ENCODE measurements around the gene GAA. TPM values are rescaled to one million over a fixed set of nuclear protein-coding genes. Genes with fewer than 3 reads are reported as not detected.
A peak's percentile ranks its signal among the peaks of the same experiment; 100 is the strongest.
"Not testable (repeated sequence)": the region's sequence is repeated elsewhere in the genome, so short reads cannot be mapped to it uniquely, and the experiment has no call there.

Gene GAA
- polyA plus RNA-seq, 6 donors from 2014 or later, result 6.5 to 18.2 (median 14.5) TPM

DNA sequence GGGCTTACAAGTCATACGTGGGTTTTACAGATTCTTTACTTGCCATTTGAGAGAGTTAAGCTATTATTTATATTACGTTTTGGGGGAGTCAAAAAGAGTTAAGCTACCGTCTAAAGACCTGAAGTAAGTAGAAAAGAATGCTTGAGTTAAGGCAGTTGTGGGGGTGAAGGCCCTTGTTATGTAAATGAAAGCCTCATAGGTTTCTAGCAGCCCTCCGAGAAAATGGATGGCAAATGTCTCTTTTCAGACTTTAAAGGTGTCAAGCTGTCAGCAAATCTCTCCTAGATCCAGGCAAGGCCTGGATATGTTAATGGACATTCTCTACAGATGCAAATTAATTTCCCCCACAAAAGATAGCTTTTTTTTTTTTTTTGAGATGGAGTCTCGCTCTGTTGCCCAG is 52.8 kb downstream of the GAA start:
- Mint-ChIP-seq H3K9me3 (peaks cover 0 to 21% (median 5%) of the 10 kb centered on the region in 7 donors), H3K4me3 (no peak overlapping the region), H3K27ac (no peak overlapping the region), H3K36me3 (peaks cover 0 to 7% of the 10 kb centered on the region in 2 donors), H3K4me1 (peaks cover 0 to 19% (median 0%) of the 10 kb centered on the region in 3 donors), H3K27me3 (peaks cover 0 to under 1% (median 0%) of the 10 kb centered on the region in 3 donors)
- ATAC-seq (ENCODE audit: low read depth in 2 of 2) (no peak), DNase-seq (no peak)

DNA sequence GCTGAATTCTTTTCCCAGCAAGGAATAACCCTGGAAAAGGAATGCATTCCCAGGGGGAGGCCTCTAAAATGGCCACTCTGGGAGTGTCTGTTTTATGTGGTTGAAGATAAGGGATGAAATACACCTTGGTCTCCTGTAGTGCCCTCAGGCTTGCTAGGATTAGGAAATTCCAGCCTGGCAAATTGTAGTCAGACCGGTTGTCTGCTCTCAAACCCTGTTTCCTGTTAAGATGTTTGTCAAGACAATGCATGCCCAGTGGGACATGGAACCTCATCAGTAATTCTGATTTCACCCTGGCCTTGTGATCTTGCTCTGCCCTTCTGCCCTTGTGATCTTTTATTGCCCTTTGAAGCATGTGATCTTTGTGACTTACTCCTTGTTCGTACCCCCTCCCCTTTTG is 54.2 kb downstream of the GAA start:
- not testable (repeated sequence) for DNase-seq; ATAC-seq (ENCODE audit: low read depth in 2 of 2); H3K27me3 Mint-ChIP-seq; H3K4me3 Mint-ChIP-seq; H3K36me3 Mint-ChIP-seq
- peaks cover 0 to 16% (median 2%) of the 10 kb centered on the region in 3 donors for H3K4me1 Mint-ChIP-seq
- H3K9me3 Mint-ChIP-seq, result peaks cover 0 to 21% (median 5%) of the 10 kb centered on the region in 7 donors
- H3K27ac Mint-ChIP-seq, result peak overlapping the region in 1 of 6 donors; percentile 60

DNA sequence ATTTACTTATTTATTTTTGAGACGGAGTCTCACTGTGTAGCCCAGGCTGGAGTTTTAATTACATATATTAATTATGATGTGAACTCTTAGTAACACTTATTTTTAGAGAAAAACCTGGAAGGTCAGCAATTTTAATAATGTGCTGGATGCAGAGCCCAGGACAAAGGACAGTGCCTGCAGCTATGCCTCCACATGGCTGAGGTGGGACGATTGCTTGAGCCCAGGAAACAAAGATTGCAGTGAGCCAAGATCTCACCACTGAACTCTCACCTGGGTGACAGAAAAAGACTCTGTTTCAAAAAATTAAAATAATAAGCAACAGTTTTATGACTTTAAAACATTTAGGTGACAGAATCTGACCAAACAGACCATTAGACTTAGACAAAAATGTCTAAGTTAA is 57.5 kb downstream of the GAA start:
- ATAC-seq (ENCODE audit: low read depth in 2 of 2), result no peak
- no peak for DNase-seq
- H3K27ac Mint-ChIP-seq, result no peak overlapping the region
- H3K4me3 Mint-ChIP-seq, result no peak overlapping the region
- H3K36me3 Mint-ChIP-seq, result peaks cover 0 to 7% of the 10 kb centered on the region in 2 donors
- peaks cover 0 to 21% (median 5%) of the 10 kb centered on the region in 7 donors for H3K9me3 Mint-ChIP-seq
- peaks cover 0 to 4% (median 4%) of the 10 kb centered on the region in 3 donors for H3K4me1 Mint-ChIP-seq
- peaks cover 0 to 10% (median 10%) of the 10 kb centered on the region in 3 donors for H3K27me3 Mint-ChIP-seq

DNA sequence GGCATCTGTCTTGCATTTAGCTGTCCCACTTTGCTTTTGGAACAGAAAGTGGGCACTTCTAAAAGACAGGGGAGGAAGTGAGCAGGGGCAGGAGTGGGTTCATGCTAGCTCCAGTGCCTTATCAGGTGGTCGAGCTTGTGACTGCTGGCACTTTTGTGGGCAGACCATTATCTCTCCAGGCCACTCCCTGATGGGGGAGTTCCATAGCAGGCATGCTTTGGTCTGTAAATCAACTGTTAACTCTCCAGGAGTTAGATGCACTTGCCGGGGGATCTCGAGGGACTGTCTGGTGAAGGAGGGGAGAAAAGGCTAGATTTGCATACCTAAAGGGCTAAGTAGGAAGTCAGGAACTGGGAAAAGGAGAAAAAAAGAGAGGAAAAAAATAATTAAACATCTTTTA is 59.2 kb downstream of the GAA start:
- no peak for DNase-seq
- peaks cover 0 to 7% of the 10 kb centered on the region in 2 donors for H3K36me3 Mint-ChIP-seq
- peak overlapping the region in 1 of 8 donors; percentile 7 for H3K4me3 Mint-ChIP-seq
- peak in 1 of 2 donors; percentile 14 for ATAC-seq (ENCODE audit: low read depth in 2 of 2)
- H3K27me3 Mint-ChIP-seq, result peaks cover 0 to 15% (median 10%) of the 10 kb centered on the region in 3 donors
- peaks cover 0 to 14% (median 5%) of the 10 kb centered on the region in 7 donors for H3K9me3 Mint-ChIP-seq
- H3K4me1 Mint-ChIP-seq, result peaks cover 0 to 4% (median 4%) of the 10 kb centered on the region in 3 donors
- H3K27ac Mint-ChIP-seq, result peak overlapping the region in 1 of 6 donors; percentile 31

DNA sequence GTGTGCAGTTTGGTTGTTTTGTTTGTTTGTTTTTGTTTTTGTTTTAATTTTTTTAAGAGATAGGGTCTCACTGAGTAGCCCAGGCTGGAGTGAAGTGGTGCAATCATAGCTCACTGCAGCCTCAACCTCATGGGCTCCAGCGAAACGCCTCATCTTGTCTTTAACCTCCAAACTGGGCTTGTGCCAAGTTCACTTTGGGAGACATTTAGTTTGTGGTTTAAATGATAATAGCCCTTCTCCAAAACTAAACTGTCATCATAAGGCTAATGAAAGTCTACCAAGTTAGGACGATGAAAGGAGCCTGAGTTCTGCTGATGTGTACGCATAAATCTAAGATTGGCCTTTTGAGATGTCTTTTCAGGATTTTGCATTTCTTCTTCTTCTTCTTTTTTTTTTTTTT is 62.0 kb downstream of the GAA start:
- Mint-ChIP-seq H3K4me3 (no peak overlapping the region), H3K27ac (peak overlapping the region in 1 of 6 donors; percentile 72), H3K36me3 (no peaks in the 10 kb centered on the region), H3K9me3 (no peaks in the 10 kb centered on the region), H3K4me1 (peaks cover 0 to 4% (median 4%) of the 10 kb centered on the region in 3 donors), H3K27me3 (peaks cover 0 to 15% (median 10%) of the 10 kb centered on the region in 3 donors)
- DNase-seq (no peak), ATAC-seq (ENCODE audit: low read depth in 2 of 2) (no peak)

DNA sequence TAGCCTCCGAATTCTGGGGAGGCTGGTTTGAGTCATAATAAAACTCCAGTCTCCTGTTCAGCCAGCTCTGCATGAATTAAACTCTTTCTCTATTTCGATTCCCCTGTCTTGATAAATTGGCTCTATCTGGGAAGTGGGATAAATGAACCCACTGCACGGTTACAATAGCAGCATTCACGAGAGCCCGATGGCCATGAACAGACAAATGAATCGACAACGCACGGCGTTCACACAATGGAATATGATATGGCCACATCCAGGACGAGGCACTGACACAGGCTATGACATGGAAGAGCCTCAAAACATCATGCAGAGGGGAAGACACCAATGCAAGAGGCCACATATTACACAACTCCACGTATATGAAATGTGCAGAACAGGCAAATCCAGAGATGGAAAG is 62.8 kb downstream of the GAA start:
- DNase-seq (no peak), ATAC-seq (ENCODE audit: low read depth in 2 of 2) (no peak)
- H3K4me3 Mint-ChIP-seq, result no peak overlapping the region
- no peak overlapping the region for H3K27ac Mint-ChIP-seq
- H3K36me3 Mint-ChIP-seq, result peaks cover 0 to 4% of the 10 kb centered on the region in 2 donors
- H3K4me1 Mint-ChIP-seq, result peaks cover 0 to 4% (median 4%) of the 10 kb centered on the region in 3 donors
- peaks cover 0 to 21% (median 10%) of the 10 kb centered on the region in 3 donors for H3K27me3 Mint-ChIP-seq
- H3K9me3 Mint-ChIP-seq, result peaks cover 0 to 5% (median 0%) of the 10 kb centered on the region in 7 donors

DNA sequence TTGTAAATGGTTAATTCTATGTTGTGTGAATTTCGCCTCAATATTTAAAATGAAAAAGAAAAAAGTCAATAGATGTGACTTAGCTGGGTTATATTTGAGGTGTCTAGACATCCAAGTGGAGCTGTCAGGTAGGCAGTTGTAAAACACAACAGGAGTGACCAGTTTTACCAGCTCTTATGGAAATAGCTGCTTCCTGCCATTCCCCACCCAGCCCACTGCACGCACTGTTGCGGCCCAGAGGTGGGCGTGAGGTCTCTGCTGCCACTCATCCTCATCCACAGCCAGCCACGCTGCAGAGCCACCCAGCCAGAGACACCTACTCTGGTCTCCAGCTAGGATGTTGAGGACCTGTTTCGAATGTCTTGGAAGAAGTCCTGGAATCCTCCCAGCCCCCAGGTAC is 65.1 kb downstream of the GAA start:
- Mint-ChIP-seq H3K27me3 (peaks cover 0 to 14% (median 0%) of the 10 kb centered on the region in 3 donors), H3K36me3 (peaks cover 0 to 4% of the 10 kb centered on the region in 2 donors), H3K4me3 (no peak overlapping the region), H3K4me1 (no peaks in the 10 kb centered on the region), H3K9me3 (peaks cover 0 to 5% (median 0%) of the 10 kb centered on the region in 7 donors), H3K27ac (no peak overlapping the region)
- DNase-seq (no peak), ATAC-seq (ENCODE audit: low read depth in 2 of 2) (no peak)

DNA sequence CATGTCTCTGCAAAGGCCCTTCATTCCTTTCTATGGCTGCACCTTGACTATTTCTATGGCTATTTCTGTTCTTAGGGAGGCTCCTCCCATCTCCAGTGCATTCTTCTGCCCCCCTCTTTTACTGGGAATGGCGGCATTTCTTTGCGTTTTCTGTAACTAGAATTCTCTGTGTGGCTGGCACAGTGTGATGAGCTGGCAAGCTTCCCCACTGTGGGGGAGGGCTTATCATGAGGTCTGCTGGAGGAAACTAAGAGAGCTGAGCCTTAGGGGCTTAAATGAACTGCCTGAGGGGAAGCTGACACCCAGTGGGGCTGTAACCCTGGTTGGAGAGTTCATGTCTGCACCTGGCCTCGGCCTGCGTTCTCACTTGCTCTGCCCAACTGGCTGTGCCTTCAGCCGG is 67.0 kb downstream of the GAA start:
- ATAC-seq (ENCODE audit: low read depth in 2 of 2) (no peak), DNase-seq (no peak)
- peaks cover 0 to 4% of the 10 kb centered on the region in 2 donors for H3K36me3 Mint-ChIP-seq
- H3K9me3 Mint-ChIP-seq, result peaks cover 0 to 5% (median 0%) of the 10 kb centered on the region in 7 donors
- peaks cover 0 to 14% (median 5%) of the 10 kb centered on the region in 3 donors for H3K27me3 Mint-ChIP-seq
- H3K27ac Mint-ChIP-seq, result no peak overlapping the region
- H3K4me1 Mint-ChIP-seq, result no peaks in the 10 kb centered on the region
- peak overlapping the region in 1 of 8 donors; percentile 44 for H3K4me3 Mint-ChIP-seq

DNA sequence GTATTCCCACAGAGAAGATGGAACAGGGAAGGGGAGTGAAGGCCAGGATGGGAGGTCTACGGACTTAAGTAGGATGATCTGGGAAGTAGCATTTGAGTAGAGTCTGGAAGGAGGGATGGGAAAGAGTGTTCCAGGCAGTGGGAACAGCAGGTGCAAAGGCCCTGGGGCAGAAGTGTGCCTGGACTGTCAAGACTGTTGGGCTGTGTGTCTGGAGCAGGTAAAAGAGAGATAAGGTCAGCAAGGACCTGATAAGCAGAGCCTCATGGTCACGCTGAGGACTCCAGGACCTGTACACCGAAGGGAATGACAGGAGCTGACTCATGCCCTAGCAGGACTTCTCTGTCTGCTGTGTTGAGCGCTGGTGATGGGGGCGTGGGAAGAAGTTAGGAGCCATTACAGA is 67.7 kb downstream of the GAA start:
- no peak for ATAC-seq (ENCODE audit: low read depth in 2 of 2)
- no peaks in the 10 kb centered on the region for H3K4me1 Mint-ChIP-seq
- peak overlapping the region in 1 of 6 donors; percentile 89 for H3K27ac Mint-ChIP-seq
- H3K9me3 Mint-ChIP-seq, result peaks cover 0 to 5% (median 0%) of the 10 kb centered on the region in 7 donors
- DNase-seq, result no peak
- peaks cover 0 to 4% of the 10 kb centered on the region in 2 donors for H3K36me3 Mint-ChIP-seq
- no peak overlapping the region for H3K4me3 Mint-ChIP-seq
- peaks cover 0 to 12% (median 5%) of the 10 kb centered on the region in 3 donors for H3K27me3 Mint-ChIP-seq

Other genes with a start within 250 kb of the GAA start
- 1 to 10 TPM in 3 of 6 donors, under 1 TPM in 2, not detected in 1; 0.31 to 2.6 (median 1.4) TPM for gene TBC1D16, start 65.7 kb upstream of the GAA start, polyA plus RNA-seq (ENCODE audit: low read depth in 6 of 6)
- not detected for gene CCDC40, start 64.9 kb upstream of the GAA start, polyA plus RNA-seq (ENCODE audit: low read depth in 6 of 6)
- gene EIF4A3, start 45.5 kb downstream of the GAA start, polyA plus RNA-seq (ENCODE audit: low read depth in 6 of 6), result 10 to 100 TPM; 57.1 to 75.2 (median 64.0) TPM
- gene CARD14, start 68.4 kb downstream of the GAA start, polyA plus RNA-seq (ENCODE audit: low read depth in 6 of 6), result not detected
- 10 to 100 TPM; 12.3 to 38.5 (median 22.4) TPM for gene SGSH, start 118.8 kb downstream of the GAA start, polyA plus RNA-seq (ENCODE audit: low read depth in 6 of 6)
- 1 to 10 TPM; 1.6 to 9.5 (median 7.4) TPM for gene SLC26A11, start 118.8 kb downstream of the GAA start, polyA plus RNA-seq (ENCODE audit: low read depth in 6 of 6)
- 10 to 100 TPM in 5 of 6 donors, 1 to 10 TPM in 1; 9.2 to 34.7 (median 18.3) TPM for gene RNF213, start 159.3 kb downstream of the GAA start, polyA plus RNA-seq (ENCODE audit: low read depth in 6 of 6)